ENCODE measurements around the gene CD81.
"Not testable (repeated sequence)": the region's sequence is repeated elsewhere in the genome, so short reads cannot be mapped to it uniquely, and the experiment has no call there.

The CD81 gene, protein sequence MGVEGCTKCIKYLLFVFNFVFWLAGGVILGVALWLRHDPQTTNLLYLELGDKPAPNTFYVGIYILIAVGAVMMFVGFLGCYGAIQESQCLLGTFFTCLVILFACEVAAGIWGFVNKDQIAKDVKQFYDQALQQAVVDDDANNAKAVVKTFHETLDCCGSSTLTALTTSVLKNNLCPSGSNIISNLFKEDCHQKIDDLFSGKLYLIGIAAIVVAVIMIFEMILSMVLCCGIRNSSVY

GRCh38 chr11:2376751-2377451 lies at the start of gene CD81:
Gene CD81 (plus strand): TSS chr11:2377310. CDS start chr11:2377550, 240 bp downstream.
- H3K36me3 ChIP-seq (ENCODE audit: control insufficient read depth in 5 of 5, insufficient read depth in 5 of 5, low read length in 5 of 5) = peaks cover 0 to 4% (median 0%) of the 10 kb centered on the region in 5 donors
- peak within 1 kb of the TSS; percentile 89 to 96 (median 94) for H3K4me3 ChIP-seq (ENCODE audit: low read depth in 1 of 5, low read length in 5 of 5)
- peak within 1 kb of the TSS; percentile 48 to 98 (median 94) for H3K9ac ChIP-seq (ENCODE audit: low read length in 5 of 5)
- H3K27me3 ChIP-seq (ENCODE audit: control insufficient read depth in 5 of 5, insufficient read depth in 4 of 5, low read length in 5 of 5) = no peaks in the 10 kb centered on the region
- H3K27ac ChIP-seq (ENCODE audit: low read depth, low read length) = peak within 1 kb of the TSS; percentile 99
- peaks cover 16 to 43% (median 38%) of the 10 kb centered on the region in 5 donors for H3K4me1 ChIP-seq (ENCODE audit: control insufficient read depth in 5 of 5, insufficient read depth in 5 of 5, low read length in 5 of 5)
- no peaks in the 10 kb centered on the region for H3K9me3 ChIP-seq (ENCODE audit: control insufficient read depth in 5 of 5, low read length in 5 of 5)

- Histone ChIP-seq H3K9ac (ENCODE audit: low read length in 5 of 5) (no peak overlapping the region), H3K27me3 (ENCODE audit: control insufficient read depth in 5 of 5, insufficient read depth in 4 of 5, low read length in 5 of 5) (no peaks in the 10 kb centered on the region), H3K4me1 (ENCODE audit: control insufficient read depth in 5 of 5, insufficient read depth in 5 of 5, low read length in 5 of 5) (no peaks in the 10 kb centered on the region), H3K4me3 (ENCODE audit: low read depth in 1 of 5, low read length in 5 of 5) (no peak overlapping the region), H3K27ac (ENCODE audit: low read depth, low read length) (no peak overlapping the region), H3K36me3 (ENCODE audit: control insufficient read depth in 5 of 5, insufficient read depth in 5 of 5, low read length in 5 of 5) (no peaks in the 10 kb centered on the region), H3K9me3 (ENCODE audit: control insufficient read depth in 5 of 5, low read length in 5 of 5) (peaks cover 0 to 4% (median 0%) of the 10 kb centered on the region in 5 donors)
Measured at GRCh38 chr11:2328021-2328420, 49.1 kb upstream of the CD81 start.

GRCh38 chr11:2328656-2329354 lies 48.3 kb upstream of the CD81 start:
- Histone ChIP-seq H3K27ac (ENCODE audit: low read depth, low read length) (no peak overlapping the region), H3K4me3 (ENCODE audit: low read depth in 1 of 5, low read length in 5 of 5) (no peak overlapping the region), H3K36me3 (ENCODE audit: control insufficient read depth in 5 of 5, insufficient read depth in 5 of 5, low read length in 5 of 5) (no peaks in the 10 kb centered on the region), H3K9me3 (ENCODE audit: control insufficient read depth in 5 of 5, low read length in 5 of 5) (peaks cover 0 to 4% (median 0%) of the 10 kb centered on the region in 5 donors), H3K27me3 (ENCODE audit: control insufficient read depth in 5 of 5, insufficient read depth in 4 of 5, low read length in 5 of 5) (no peaks in the 10 kb centered on the region), H3K9ac (ENCODE audit: low read length in 5 of 5) (no peak overlapping the region), H3K4me1 (ENCODE audit: control insufficient read depth in 5 of 5, insufficient read depth in 5 of 5, low read length in 5 of 5) (no peaks in the 10 kb centered on the region)

DNA sequence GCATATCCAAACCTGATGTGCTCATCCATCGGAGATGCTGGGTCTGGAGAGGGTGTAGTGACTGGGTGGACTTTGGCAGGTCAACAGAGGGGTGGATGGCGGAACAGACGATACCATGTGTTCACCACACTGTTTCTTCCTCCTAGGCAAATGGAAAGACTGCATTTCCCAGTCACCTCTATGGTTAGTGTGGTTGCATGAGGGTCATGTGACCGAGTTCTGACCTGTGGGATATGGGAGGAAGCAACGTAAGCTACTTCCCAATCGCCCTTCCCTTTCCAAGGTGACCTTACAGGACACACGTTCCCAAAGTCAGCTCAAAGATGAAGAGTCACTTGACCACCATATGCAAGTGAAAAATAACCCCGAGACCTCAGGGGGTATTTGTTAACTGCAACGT lies 47.6 kb upstream of the CD81 start:
- no peak overlapping the region for H3K27ac ChIP-seq (ENCODE audit: low read depth, low read length)

GRCh38 chr11:2330696-2331095 lies 46.4 kb upstream of the CD81 start:
- Histone ChIP-seq H3K9ac (ENCODE audit: low read length in 5 of 5) (no peak overlapping the region), H3K36me3 (ENCODE audit: control insufficient read depth in 5 of 5, insufficient read depth in 5 of 5, low read length in 5 of 5) (no peaks in the 10 kb centered on the region), H3K27ac (ENCODE audit: low read depth, low read length) (no peak overlapping the region), H3K27me3 (ENCODE audit: control insufficient read depth in 5 of 5, insufficient read depth in 4 of 5, low read length in 5 of 5) (no peaks in the 10 kb centered on the region), H3K4me3 (ENCODE audit: low read depth in 1 of 5, low read length in 5 of 5) (no peak overlapping the region), H3K9me3 (ENCODE audit: control insufficient read depth in 5 of 5, low read length in 5 of 5) (peaks cover 0 to 4% (median 0%) of the 10 kb centered on the region in 5 donors), H3K4me1 (ENCODE audit: control insufficient read depth in 5 of 5, insufficient read depth in 5 of 5, low read length in 5 of 5) (no peaks in the 10 kb centered on the region)

More for the DNA sequence above, 47.6 kb upstream of the CD81 start:
- Histone ChIP-seq H3K4me1 (ENCODE audit: control insufficient read depth in 5 of 5, insufficient read depth in 5 of 5, low read length in 5 of 5) (no peaks in the 10 kb centered on the region), H3K4me3 (ENCODE audit: low read depth in 1 of 5, low read length in 5 of 5) (no peak overlapping the region), H3K9ac (ENCODE audit: low read length in 5 of 5) (no peak overlapping the region), H3K9me3 (ENCODE audit: control insufficient read depth in 5 of 5, low read length in 5 of 5) (peaks cover 0 to 4% (median 0%) of the 10 kb centered on the region in 5 donors), H3K36me3 (ENCODE audit: control insufficient read depth in 5 of 5, insufficient read depth in 5 of 5, low read length in 5 of 5) (no peaks in the 10 kb centered on the region), H3K27me3 (ENCODE audit: control insufficient read depth in 5 of 5, insufficient read depth in 4 of 5, low read length in 5 of 5) (no peaks in the 10 kb centered on the region)

DNA sequence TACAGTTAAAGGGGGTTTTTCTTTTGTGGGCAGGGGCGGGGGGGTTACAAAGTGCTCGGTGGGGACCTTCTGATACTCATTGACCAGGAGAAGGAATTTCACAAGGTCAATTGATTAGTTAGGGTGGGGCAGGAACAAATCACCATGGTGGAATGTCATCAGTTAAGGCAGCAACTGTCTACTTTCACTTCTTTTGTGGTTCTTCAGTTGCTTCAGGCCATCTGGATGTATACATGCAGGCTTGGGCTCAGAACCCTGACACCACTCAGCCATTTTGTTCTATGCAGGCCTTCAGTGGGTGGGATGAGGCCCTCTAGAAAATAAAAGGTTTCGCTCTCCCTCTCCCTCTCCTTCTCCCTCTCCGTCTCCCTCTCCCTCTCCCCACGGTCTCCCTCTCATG lies 45.7 kb upstream of the CD81 start:
- Histone ChIP-seq H3K4me3 (ENCODE audit: low read depth in 1 of 5, low read length in 5 of 5) (no peak overlapping the region), H3K9me3 (ENCODE audit: control insufficient read depth in 5 of 5, low read length in 5 of 5) (peaks cover 0 to 4% (median 0%) of the 10 kb centered on the region in 5 donors), H3K27me3 (ENCODE audit: control insufficient read depth in 5 of 5, insufficient read depth in 4 of 5, low read length in 5 of 5) (no peaks in the 10 kb centered on the region), H3K27ac (ENCODE audit: low read depth, low read length) (no peak overlapping the region), H3K36me3 (ENCODE audit: control insufficient read depth in 5 of 5, insufficient read depth in 5 of 5, low read length in 5 of 5) (no peaks in the 10 kb centered on the region), H3K9ac (ENCODE audit: low read length in 5 of 5) (no peak overlapping the region), H3K4me1 (ENCODE audit: control insufficient read depth in 5 of 5, insufficient read depth in 5 of 5, low read length in 5 of 5) (no peaks in the 10 kb centered on the region)

GRCh38 chr11:2332569-2332968 lies 44.5 kb upstream of the CD81 start:
- H3K4me1 ChIP-seq (ENCODE audit: control insufficient read depth in 5 of 5, insufficient read depth in 5 of 5, low read length in 5 of 5); H3K27ac ChIP-seq (ENCODE audit: low read depth, low read length); H3K9ac ChIP-seq (ENCODE audit: low read length in 5 of 5); H3K4me3 ChIP-seq (ENCODE audit: low read depth in 1 of 5, low read length in 5 of 5); H3K36me3 ChIP-seq (ENCODE audit: control insufficient read depth in 5 of 5, insufficient read depth in 5 of 5, low read length in 5 of 5); H3K9me3 ChIP-seq (ENCODE audit: control insufficient read depth in 5 of 5, low read length in 5 of 5); H3K27me3 ChIP-seq (ENCODE audit: control insufficient read depth in 5 of 5, insufficient read depth in 4 of 5, low read length in 5 of 5): not testable (repeated sequence)

GRCh38 chr11:2333486-2334205 lies 43.5 kb upstream of the CD81 start:
- H3K9me3 ChIP-seq (ENCODE audit: control insufficient read depth in 5 of 5, low read length in 5 of 5); H3K27me3 ChIP-seq (ENCODE audit: control insufficient read depth in 5 of 5, insufficient read depth in 4 of 5, low read length in 5 of 5); H3K4me1 ChIP-seq (ENCODE audit: control insufficient read depth in 5 of 5, insufficient read depth in 5 of 5, low read length in 5 of 5); H3K36me3 ChIP-seq (ENCODE audit: control insufficient read depth in 5 of 5, insufficient read depth in 5 of 5, low read length in 5 of 5); H3K4me3 ChIP-seq (ENCODE audit: low read depth in 1 of 5, low read length in 5 of 5); H3K9ac ChIP-seq (ENCODE audit: low read length in 5 of 5); H3K27ac ChIP-seq (ENCODE audit: low read depth, low read length): not testable (repeated sequence)

DNA sequence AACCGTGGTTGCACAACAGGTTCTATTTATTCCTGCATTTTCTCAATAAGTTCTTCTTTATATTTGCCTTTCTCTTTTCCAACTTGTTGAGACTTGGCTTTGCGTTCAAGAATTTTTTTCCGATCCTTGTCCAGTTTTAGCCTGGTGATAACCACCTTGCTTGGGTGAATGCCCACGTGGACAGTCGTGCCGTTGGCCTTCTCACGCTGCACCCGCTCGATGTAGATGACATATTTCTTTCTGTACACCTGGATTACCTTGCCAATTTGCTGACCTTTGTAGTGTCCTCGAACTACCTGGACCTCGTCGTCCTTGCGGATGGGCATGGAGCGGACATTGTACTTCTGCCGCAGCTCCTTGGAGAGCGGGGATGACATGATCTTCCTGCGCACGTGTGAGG lies 41.8 kb upstream of the CD81 start:
- H3K27me3 ChIP-seq (ENCODE audit: control insufficient read depth in 5 of 5, insufficient read depth in 4 of 5, low read length in 5 of 5); H3K36me3 ChIP-seq (ENCODE audit: control insufficient read depth in 5 of 5, insufficient read depth in 5 of 5, low read length in 5 of 5); H3K9me3 ChIP-seq (ENCODE audit: control insufficient read depth in 5 of 5, low read length in 5 of 5); H3K4me3 ChIP-seq (ENCODE audit: low read depth in 1 of 5, low read length in 5 of 5); H3K9ac ChIP-seq (ENCODE audit: low read length in 5 of 5); H3K27ac ChIP-seq (ENCODE audit: low read depth, low read length); H3K4me1 ChIP-seq (ENCODE audit: control insufficient read depth in 5 of 5, insufficient read depth in 5 of 5, low read length in 5 of 5): not testable (repeated sequence)

- H3K27ac ChIP-seq (ENCODE audit: low read depth, low read length); H3K9ac ChIP-seq (ENCODE audit: low read length in 5 of 5); H3K4me1 ChIP-seq (ENCODE audit: control insufficient read depth in 5 of 5, insufficient read depth in 5 of 5, low read length in 5 of 5); H3K4me3 ChIP-seq (ENCODE audit: low read depth in 1 of 5, low read length in 5 of 5); H3K36me3 ChIP-seq (ENCODE audit: control insufficient read depth in 5 of 5, insufficient read depth in 5 of 5, low read length in 5 of 5); H3K9me3 ChIP-seq (ENCODE audit: control insufficient read depth in 5 of 5, low read length in 5 of 5); H3K27me3 ChIP-seq (ENCODE audit: control insufficient read depth in 5 of 5, insufficient read depth in 4 of 5, low read length in 5 of 5): not testable (repeated sequence)
Measured at GRCh38 chr11:2338760-2339159, 38.4 kb upstream of the CD81 start.

Data from subcutaneous abdominal adipose tissue (tissue), 5 donors.